Tibial artery (tissue), 4 donors: ENCODE measurements around the gene CAT.

Experiments used
- DNase-seq, 2 donors: peaks; one replicate each; pipeline ENCODE4 v3.0.0-alpha.2; 2019
- H3K27ac ChIP-seq, 2 donors: fragments of 200-600 bp; sonication (generic) in 1 of 2; 1 replicate in 1 of 2; 2 replicates in 1 of 2; pipeline ENCODE4 v1.5.1; 2018 to 2019; ENCODE audit warnings: mild to moderate bottlenecking in 1 of 2
- H3K27me3 ChIP-seq, 2 donors: fragments of 200-600 bp; sonication (generic) in 1 of 2; one replicate each; pipeline versions ENCODE4 v1.5.1 to v1.6.0; 2016 to 2019
- H3K36me3 ChIP-seq, 3 donors: fragments of 200-600 bp; sonication (generic) in 2 of 3; one replicate each; pipeline ENCODE4 v1.5.1; 2016 to 2019; ENCODE audit warnings: mild to moderate bottlenecking in 2 of 3
- H3K4me1 ChIP-seq, 4 donors: fragments of 200-600 bp; sonication (generic) in 2 of 4; 1 replicate in 3 of 4; 2 replicates in 1 of 4; pipeline ENCODE4 v1.5.1; 2016 to 2019
- H3K4me3 ChIP-seq, 2 donors: fragments of 200-600 bp; sonication (generic) in 1 of 2; 1 replicate in 1 of 2; 2 replicates in 1 of 2; pipeline ENCODE4 v1.5.1; 2018 to 2019; ENCODE audit warnings: mild to moderate bottlenecking in 2 of 2
- H3K9me3 ChIP-seq, 3 donors: fragments of 200-600 bp; sonication (generic) in 1 of 3; one replicate each; pipeline ENCODE4 v1.5.1; 2016 to 2019
- intact Hi-C: fragments of 100-400 bp; cut with DNase I; formaldehyde crosslinking; loops from one replicate; pipeline ENCODE4 v1.15.0; 2023; ENCODE audit warnings: low total_unique reads
- TF ChIP-seq, protein P1 (sequence below), 2 experiments: fragments of 200-600 bp in 1 of 2; fragments of 450-650 bp in 1 of 2; IDR thresholded peaks; one replicate each; pipeline ENCODE4 v1.5.1; 2017 to 2019; ENCODE audit warnings: antibody characterized with exemption in 2 of 2, mild to moderate bottlenecking in 1 of 2, moderate library complexity in 1 of 2

The CAT gene

DNA sequence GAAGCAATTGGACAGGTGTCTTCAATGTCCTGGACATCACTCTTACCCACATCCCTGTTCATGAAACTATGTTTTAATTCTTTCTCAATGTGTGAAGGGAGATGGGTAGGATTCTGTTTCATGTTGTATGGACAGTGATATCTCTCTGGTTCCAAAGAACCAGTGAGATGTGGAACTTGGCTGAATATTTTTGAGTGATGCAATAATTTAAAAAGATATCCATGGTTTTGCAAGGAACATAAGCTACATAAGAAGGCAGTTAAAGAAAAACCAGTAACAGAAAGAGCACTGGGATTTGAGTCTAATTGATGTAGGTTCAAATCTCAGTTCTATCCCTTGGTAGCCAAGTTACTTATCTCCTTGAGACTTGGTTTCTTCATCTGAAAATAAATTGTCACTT is 82.5 kb downstream of the CAT start:
- no peak for DNase-seq
- Histone ChIP-seq H3K4me3 (no peak overlapping the region), H3K4me1 (no peaks in the 10 kb centered on the region), H3K27ac (no peak overlapping the region), H3K36me3 (no peaks in the 10 kb centered on the region), H3K9me3 (no peaks in the 10 kb centered on the region), H3K27me3 (peaks cover 0 to 6% of the 10 kb centered on the region in 2 donors)
- TF ChIP-seq, protein P1, sequence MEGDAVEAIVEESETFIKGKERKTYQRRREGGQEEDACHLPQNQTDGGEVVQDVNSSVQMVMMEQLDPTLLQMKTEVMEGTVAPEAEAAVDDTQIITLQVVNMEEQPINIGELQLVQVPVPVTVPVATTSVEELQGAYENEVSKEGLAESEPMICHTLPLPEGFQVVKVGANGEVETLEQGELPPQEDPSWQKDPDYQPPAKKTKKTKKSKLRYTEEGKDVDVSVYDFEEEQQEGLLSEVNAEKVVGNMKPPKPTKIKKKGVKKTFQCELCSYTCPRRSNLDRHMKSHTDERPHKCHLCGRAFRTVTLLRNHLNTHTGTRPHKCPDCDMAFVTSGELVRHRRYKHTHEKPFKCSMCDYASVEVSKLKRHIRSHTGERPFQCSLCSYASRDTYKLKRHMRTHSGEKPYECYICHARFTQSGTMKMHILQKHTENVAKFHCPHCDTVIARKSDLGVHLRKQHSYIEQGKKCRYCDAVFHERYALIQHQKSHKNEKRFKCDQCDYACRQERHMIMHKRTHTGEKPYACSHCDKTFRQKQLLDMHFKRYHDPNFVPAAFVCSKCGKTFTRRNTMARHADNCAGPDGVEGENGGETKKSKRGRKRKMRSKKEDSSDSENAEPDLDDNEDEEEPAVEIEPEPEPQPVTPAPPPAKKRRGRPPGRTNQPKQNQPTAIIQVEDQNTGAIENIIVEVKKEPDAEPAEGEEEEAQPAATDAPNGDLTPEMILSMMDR (IDR thresholded peaks at IDR 0.05) = no peak
- intact Hi-C loops = no loop called here
